Measurements from ENCODE around the gene FBXL3.

GRCh38 chr13:77053192-77053591 is 26.2 kb upstream of the FBXL3 start:
- TF ChIP-seq CTCF (IDR thresholded peaks at IDR 0.05) (no peak), POLR2A (IDR thresholded peaks at IDR 0.05) (no peak)

All from thyroid gland (tissue), 4 donors.